Parathyroid adenoma (tissue), 2 donors: ENCODE results near the gene PCBP4.

Experiments
- H2AFZ ChIP-seq: fragments of 300-600 bp; sonication (generic); one replicate; pipeline ENCODE4 v1.7.0; 2017; ENCODE audit warnings: antibody characterized with exemption, mild to moderate bottlenecking
- H3K27ac ChIP-seq: fragments of 300-600 bp; sonication (generic); one replicate; pipeline ENCODE4 v1.7.0; 2017
- H3K27me3 ChIP-seq: fragments of 300-600 bp; sonication (generic); one replicate; pipeline ENCODE4 v1.7.0; 2017; ENCODE audit warnings: low read length; ENCODE audit not compliant: control insufficient read depth, insufficient read depth
- H3K36me3 ChIP-seq: fragments of 300-600 bp; sonication (generic); one replicate; pipeline ENCODE4 v1.7.0; 2017; ENCODE audit warnings: low read length; ENCODE audit not compliant: control insufficient read depth, insufficient read depth
- H3K4me1 ChIP-seq: fragments of 300-600 bp; sonication (generic); one replicate; pipeline ENCODE4 v1.7.0; 2017; ENCODE audit warnings: control low read depth
- H3K4me2 ChIP-seq: fragments of 300-600 bp; sonication (generic); one replicate; pipeline ENCODE4 v1.7.0; 2017; ENCODE audit warnings: low read length
- H3K4me3 ChIP-seq: fragments of 300-600 bp; sonication (generic); one replicate; pipeline ENCODE4 v1.7.0; 2017; ENCODE audit warnings: low read depth, low read length
- H3K79me2 ChIP-seq: fragments of 300-600 bp; sonication (generic); one replicate; pipeline ENCODE4 v1.7.0; 2017; ENCODE audit warnings: control low read depth
- H3K9ac ChIP-seq: fragments of 300-600 bp; sonication (generic); one replicate; pipeline ENCODE4 v1.7.0; 2017; ENCODE audit warnings: mild to moderate bottlenecking
- H3K9me3 ChIP-seq: fragments of 300-600 bp; sonication (generic); one replicate; pipeline ENCODE4 v1.7.0; 2017; ENCODE audit warnings: low read length; ENCODE audit not compliant: control insufficient read depth
- CTCF ChIP-seq: fragments of 300-600 bp; sonication (generic); IDR thresholded peaks from one replicate; pipeline ENCODE4 v1.7.0; 2017; ENCODE audit warnings: antibody characterized with exemption, mild to moderate bottlenecking
- donor health status: primary hyperparathyroidism.

PCBP4 gene

GRCh38 chr3:51988286-51989146, 21.3 kb upstream of the PCBP4 start:
- Histone ChIP-seq H3K4me2 (no peak overlapping the region), H3K4me3 (no peak overlapping the region), H3K36me3 (no peaks in the 10 kb centered on the region), H3K9ac (no peak overlapping the region), H3K4me1 (no peaks in the 10 kb centered on the region), H3K27ac (no peak overlapping the region), H2AFZ (no peak overlapping the region), H3K79me2 (no peaks in the 10 kb centered on the region), H3K27me3 (no peaks in the 10 kb centered on the region), H3K9me3 (no peaks in the 10 kb centered on the region)
- no peak for TF ChIP-seq CTCF

DNA sequence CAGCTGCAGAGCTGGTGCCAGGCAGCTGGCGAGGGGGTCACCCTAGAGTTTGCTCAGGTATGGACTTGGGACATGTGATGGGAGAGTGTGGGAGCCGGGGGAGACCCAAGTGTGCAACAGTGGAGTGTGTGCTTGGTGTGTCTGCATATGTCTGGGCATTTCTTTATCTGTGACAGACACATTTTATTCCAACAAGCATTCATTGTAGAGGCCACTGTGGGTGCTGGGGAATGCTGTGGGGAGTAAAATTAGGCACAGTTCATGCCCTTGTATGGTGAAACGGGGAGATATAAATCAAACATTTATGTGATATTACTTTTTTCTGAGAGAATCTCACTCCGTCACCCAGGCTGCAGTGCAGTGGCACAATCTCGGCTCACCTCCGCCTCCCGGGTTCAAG, 20.3 kb upstream of the PCBP4 start:
- no peak overlapping the region for H3K27ac ChIP-seq
- no peaks in the 10 kb centered on the region for H3K36me3 ChIP-seq
- H3K79me2 ChIP-seq = no peaks in the 10 kb centered on the region
- H3K9me3 ChIP-seq = no peaks in the 10 kb centered on the region
- no peak overlapping the region for H3K4me2 ChIP-seq
- no peak overlapping the region for H3K9ac ChIP-seq
- no peak overlapping the region for H3K4me3 ChIP-seq
- H3K4me1 ChIP-seq = peaks cover 2% of the 10 kb centered on the region
- no peak for TF ChIP-seq CTCF
- no peaks in the 10 kb centered on the region for H3K27me3 ChIP-seq
- H2AFZ ChIP-seq = no peak overlapping the region

- H3K4me2 ChIP-seq = no peak overlapping the region
These were observed 19.0 kb upstream of the PCBP4 start for GRCh38 chr3:51986010-51986947.

DNA sequence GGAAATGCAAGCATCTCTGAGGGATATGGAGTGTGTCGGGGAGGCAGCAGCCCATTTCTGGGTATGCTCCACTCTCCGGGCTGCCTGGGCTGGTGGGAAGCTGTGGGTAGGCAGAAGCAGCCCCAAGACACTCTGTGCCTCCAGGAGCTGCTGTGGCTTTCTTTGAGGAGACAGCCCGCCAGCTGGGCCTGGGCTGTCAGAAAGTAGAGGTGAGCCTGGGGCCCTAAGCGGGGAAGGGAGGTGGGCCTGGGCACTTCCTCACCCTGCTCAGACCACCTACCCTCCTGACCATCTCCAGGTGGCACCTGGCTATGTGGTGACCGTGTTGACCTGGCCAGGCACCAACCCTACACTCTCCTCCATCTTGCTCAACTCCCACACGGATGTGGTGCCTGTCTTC, 17.8 kb upstream of the PCBP4 start:
- Histone ChIP-seq H3K4me1 (peaks cover 9% of the 10 kb centered on the region), H3K36me3 (no peaks in the 10 kb centered on the region), H3K79me2 (peaks cover 8% of the 10 kb centered on the region), H3K4me3 (no peak overlapping the region), H3K27me3 (no peaks in the 10 kb centered on the region), H3K9me3 (no peaks in the 10 kb centered on the region), H3K27ac (no peak overlapping the region), H2AFZ (no peak overlapping the region), H3K4me2 (no peak overlapping the region), H3K9ac (no peak overlapping the region)
- no peak for TF ChIP-seq CTCF

More at GRCh38 chr3:51986010-51986947, 19.0 kb upstream of the PCBP4 start:
- no peak overlapping the region for H3K9ac ChIP-seq
- no peak overlapping the region for H2AFZ ChIP-seq
- H3K4me1 ChIP-seq = peaks cover 9% of the 10 kb centered on the region
- no peak overlapping the region for H3K27ac ChIP-seq
- no peaks in the 10 kb centered on the region for H3K36me3 ChIP-seq
- no peak overlapping the region for H3K4me3 ChIP-seq
- no peaks in the 10 kb centered on the region for H3K27me3 ChIP-seq
- H3K79me2 ChIP-seq = peaks cover 3% of the 10 kb centered on the region
- H3K9me3 ChIP-seq = no peaks in the 10 kb centered on the region
- TF ChIP-seq CTCF = no peak
